ENCODE data around the gene FFAR1. TPM values are rescaled to one million over a fixed set of nuclear protein-coding genes. Genes with fewer than 3 reads are reported as not detected.

Gene FFAR1
- total RNA-seq, 4 donors from 2014 or later, result not detected

DNA sequence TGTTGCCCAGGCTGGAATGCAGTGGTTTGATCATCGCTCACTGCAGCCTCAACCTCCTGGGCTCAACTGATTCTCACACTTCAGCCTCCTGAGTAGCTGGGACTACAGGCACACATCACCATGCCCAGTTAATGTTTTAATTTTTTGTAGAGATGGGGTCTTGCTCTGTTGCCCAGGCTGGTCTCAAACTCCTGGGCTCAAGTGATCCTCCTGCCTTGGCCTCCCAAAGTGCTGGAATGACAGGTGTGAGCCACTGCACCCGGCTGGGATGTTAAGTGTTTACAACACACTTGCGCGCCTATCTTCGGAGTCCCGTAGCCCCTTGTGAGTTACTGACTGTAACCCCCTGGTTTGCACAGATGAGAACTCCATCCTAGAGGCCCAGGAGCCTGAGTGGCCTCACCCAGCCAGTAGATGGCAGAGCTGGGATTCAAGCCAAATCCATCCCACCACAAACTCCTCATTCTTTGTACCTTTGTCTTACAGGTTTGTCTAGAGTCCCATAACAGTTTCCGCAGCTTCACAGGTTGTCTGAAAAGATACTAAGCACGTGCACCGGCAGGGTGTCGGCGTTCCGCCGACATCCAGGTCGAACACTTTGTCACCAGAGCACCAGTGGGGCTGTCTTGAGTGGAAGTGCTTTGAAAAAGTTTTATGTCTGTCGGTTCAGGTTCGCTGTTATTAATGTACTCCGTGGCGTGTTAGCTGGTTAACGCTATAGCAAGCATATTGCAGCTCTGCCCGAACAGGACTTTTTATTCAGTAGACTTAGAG is 41.0 kb upstream of the FFAR1 start:
- H3K36me3 ChIP-seq, result no peaks in the 10 kb centered on the region
- no peaks in the 10 kb centered on the region for H3K27me3 ChIP-seq
- no peaks in the 10 kb centered on the region for H3K9me3 ChIP-seq
- H3K4me1 ChIP-seq, result peaks cover 11 to 39% of the 10 kb centered on the region in 2 donors
- H3K27ac ChIP-seq, result peak overlapping the region in 2 of 3 donors; percentile 14 to 19
- DNase-seq, result peak in 1 of 2 donors; percentile 27
- WGBS, 2 donors, result 65 to 71% methylated on average over 17 to 20 of the region's 20 CpGs
- intact Hi-C loops (cut with DNase I), result no loop called here
- no peak for TF ChIP-seq POLR2A (IDR thresholded peaks at IDR 0.05)
- TF ChIP-seq, protein P1, sequence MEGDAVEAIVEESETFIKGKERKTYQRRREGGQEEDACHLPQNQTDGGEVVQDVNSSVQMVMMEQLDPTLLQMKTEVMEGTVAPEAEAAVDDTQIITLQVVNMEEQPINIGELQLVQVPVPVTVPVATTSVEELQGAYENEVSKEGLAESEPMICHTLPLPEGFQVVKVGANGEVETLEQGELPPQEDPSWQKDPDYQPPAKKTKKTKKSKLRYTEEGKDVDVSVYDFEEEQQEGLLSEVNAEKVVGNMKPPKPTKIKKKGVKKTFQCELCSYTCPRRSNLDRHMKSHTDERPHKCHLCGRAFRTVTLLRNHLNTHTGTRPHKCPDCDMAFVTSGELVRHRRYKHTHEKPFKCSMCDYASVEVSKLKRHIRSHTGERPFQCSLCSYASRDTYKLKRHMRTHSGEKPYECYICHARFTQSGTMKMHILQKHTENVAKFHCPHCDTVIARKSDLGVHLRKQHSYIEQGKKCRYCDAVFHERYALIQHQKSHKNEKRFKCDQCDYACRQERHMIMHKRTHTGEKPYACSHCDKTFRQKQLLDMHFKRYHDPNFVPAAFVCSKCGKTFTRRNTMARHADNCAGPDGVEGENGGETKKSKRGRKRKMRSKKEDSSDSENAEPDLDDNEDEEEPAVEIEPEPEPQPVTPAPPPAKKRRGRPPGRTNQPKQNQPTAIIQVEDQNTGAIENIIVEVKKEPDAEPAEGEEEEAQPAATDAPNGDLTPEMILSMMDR (IDR thresholded peaks at IDR 0.05), result peak in 1 of 6 experiments; percentile 12
- H3K4me3 ChIP-seq (replicated peaks in 1 of 3), result no peak overlapping the region

DNA sequence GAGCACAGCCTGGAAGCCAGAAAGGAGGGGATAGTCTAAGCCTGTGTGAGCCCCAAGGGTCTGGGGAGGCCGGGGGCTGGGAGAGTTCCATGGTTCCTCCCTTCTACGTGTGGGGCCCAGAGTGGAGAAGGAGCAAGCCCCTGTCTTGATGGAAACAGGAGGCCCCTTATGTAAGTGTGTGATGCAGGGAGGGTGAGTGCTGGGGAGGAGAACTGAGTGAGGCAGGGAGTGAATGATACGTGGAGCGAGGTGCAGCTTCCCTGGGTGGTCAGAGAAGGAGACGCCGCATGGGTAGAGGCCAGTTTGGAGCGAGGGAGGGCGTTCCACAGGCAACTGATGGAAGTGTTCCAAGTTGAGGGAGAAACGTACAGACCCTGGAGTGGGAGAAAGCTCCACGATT is 39.8 kb upstream of the FFAR1 start:
- H3K4me1 ChIP-seq, result peaks cover 11 to 39% of the 10 kb centered on the region in 2 donors
- no peaks in the 10 kb centered on the region for H3K9me3 ChIP-seq
- DNase-seq, result no peak
- intact Hi-C loops (cut with DNase I), result no loop called here
- H3K27ac ChIP-seq, result peak overlapping the region in 2 of 3 donors; percentile 25 to 59
- no peak overlapping the region for H3K4me3 ChIP-seq (replicated peaks in 1 of 3)
- H3K27me3 ChIP-seq, result no peaks in the 10 kb centered on the region
- TF ChIP-seq POLR2A (IDR thresholded peaks at IDR 0.05), result no peak
- TF ChIP-seq, protein P1 (IDR thresholded peaks at IDR 0.05), result no peak
- 58 to 70% methylated on average over 10 of the region's 10 CpGs for WGBS, 2 donors
- H3K36me3 ChIP-seq, result no peaks in the 10 kb centered on the region

DNA sequence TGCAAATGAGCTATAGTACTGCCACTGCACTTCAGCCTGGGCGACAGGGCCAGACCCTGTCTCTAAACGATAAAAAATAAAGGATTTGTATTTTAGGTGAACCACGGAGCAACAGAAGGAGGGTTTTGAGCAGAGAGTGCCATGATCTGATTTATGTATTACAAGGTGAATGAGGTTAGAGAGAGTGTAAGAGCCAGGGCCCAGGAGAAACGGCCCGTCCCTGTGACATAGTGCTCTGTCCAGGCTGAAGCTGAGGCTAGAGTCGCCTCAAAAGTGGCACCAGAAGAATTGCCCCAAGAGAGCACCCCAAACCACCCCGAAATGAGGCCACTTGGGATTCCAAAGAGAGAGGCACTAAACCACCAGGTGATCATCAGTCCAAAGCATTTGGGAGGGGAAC is 38.8 kb upstream of the FFAR1 start:
- Histone ChIP-seq H3K4me3 (replicated peaks in 1 of 3) (no peak overlapping the region), H3K36me3 (no peaks in the 10 kb centered on the region), H3K4me1 (peaks cover 11 to 43% of the 10 kb centered on the region in 2 donors), H3K27ac (peak overlapping the region in 2 of 3 donors; percentile 40 to 59), H3K27me3 (no peaks in the 10 kb centered on the region), H3K9me3 (no peaks in the 10 kb centered on the region)
- 80 to 86% methylated on average over 7 of the region's 7 CpGs for WGBS, 2 donors
- no peak for DNase-seq
- intact Hi-C loops (cut with DNase I), result no loop called here
- TF ChIP-seq POLR2A (IDR thresholded peaks at IDR 0.05), result no peak
- TF ChIP-seq, protein P1 (IDR thresholded peaks at IDR 0.05), result no peak

GRCh38 chr19:35309481-35310279 is 38.0 kb upstream of the FFAR1 start:
- Histone ChIP-seq H3K4me1 (peaks cover 11 to 43% of the 10 kb centered on the region in 2 donors), H3K4me3 (replicated peaks in 1 of 3) (no peak overlapping the region), H3K36me3 (no peaks in the 10 kb centered on the region), H3K27ac (peak overlapping the region; percentile 40 to 59 (median 58)), H3K9me3 (no peaks in the 10 kb centered on the region), H3K27me3 (no peaks in the 10 kb centered on the region)
- WGBS, 2 donors, result 43 to 45% methylated on average over 21 to 35 of the region's 47 CpGs
- intact Hi-C loops (cut with DNase I), result no loop called here
- peak; percentile 88 to 94 for DNase-seq
- TF ChIP-seq, protein P1 (IDR thresholded peaks at IDR 0.05), result no peak

DNA sequence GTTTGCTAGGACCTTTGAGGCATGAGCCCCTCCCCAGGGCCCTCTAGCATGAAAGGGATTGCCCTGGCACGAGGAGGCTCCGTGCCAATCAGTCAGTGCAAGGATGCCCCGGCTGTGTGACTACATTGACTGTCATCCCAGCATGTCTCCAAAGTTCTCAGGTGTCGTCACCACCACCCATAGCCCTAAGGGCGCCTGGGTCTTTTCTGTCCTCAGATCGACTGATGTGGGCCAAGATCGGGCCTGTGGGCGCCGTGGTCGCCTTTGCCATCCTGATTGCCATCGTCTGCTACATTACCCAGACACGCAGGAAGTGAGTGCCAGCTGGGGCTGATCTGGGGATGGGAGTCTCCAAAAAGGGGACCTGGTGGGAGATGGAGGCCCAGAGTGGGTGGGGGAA is 37.4 kb upstream of the FFAR1 start:
- intact Hi-C loops (cut with DNase I), result no loop called here
- Histone ChIP-seq H3K9me3 (no peaks in the 10 kb centered on the region), H3K36me3 (no peaks in the 10 kb centered on the region), H3K27ac (peak overlapping the region in 1 of 3 donors; percentile 59), H3K27me3 (no peaks in the 10 kb centered on the region), H3K4me3 (replicated peaks in 1 of 3) (no peak overlapping the region), H3K4me1 (peaks cover 11 to 43% of the 10 kb centered on the region in 2 donors)
- 84 to 100% methylated on average over 2 to 12 of the region's 12 CpGs for whole genome bisulfite sequencing, 2 donors
- no peak for DNase-seq
- TF ChIP-seq, protein P1 (IDR thresholded peaks at IDR 0.05), result no peak
- no peak for TF ChIP-seq POLR2A (IDR thresholded peaks at IDR 0.05)
